Upper lobe of right lung (tissue), 1 donor: ENCODE results near the gene NUCKS1. TPM values are rescaled to one million over a fixed set of nuclear protein-coding genes. Genes with fewer than 3 reads are reported as not detected.
A peak's percentile ranks its signal among the peaks of the same experiment; 100 is the strongest.

Experiments
- ATAC-seq: fragments of 200-7000 bp; cut with Tn5 transposase; one replicate; pipeline ENCODE4 v1.9.1; 2020; ENCODE audit warnings: mild to moderate bottlenecking, moderate library complexity
- DNase-seq: peaks from one replicate; pipeline ENCODE4 v3.0.0-alpha.2; 2020
- H3K27ac ChIP-seq: fragments of 200-600 bp; one replicate; pipeline ENCODE4 v1.8.0; 2022
- H3K27me3 ChIP-seq: fragments of 200-600 bp; one replicate; pipeline ENCODE4 v1.8.0; 2022; ENCODE audit warnings: mild to moderate bottlenecking
- H3K36me3 ChIP-seq: fragments of 200-600 bp; one replicate; pipeline ENCODE4 v1.8.0; 2022
- H3K4me1 ChIP-seq: fragments of 200-600 bp; one replicate; pipeline ENCODE4 v1.8.0; 2022
- H3K4me3 ChIP-seq: fragments of 200-600 bp; one replicate; pipeline ENCODE4 v1.8.0; 2022; ENCODE audit warnings: mild to moderate bottlenecking
- H3K9me3 ChIP-seq: fragments of 200-600 bp; one replicate; pipeline ENCODE4 v1.8.0; 2022
- intact Hi-C: fragments of 100-400 bp; cut with DNase I; formaldehyde crosslinking; loops from one replicate; pipeline ENCODE4 v1.11.0; 2022
- total RNA-seq: library from RNA; stranded (reverse); fragmentation: NEBNext Ultra II Directional; extraction: Animal tissue kit (Norgen Biotek cat#: 25700); gene quantifications from one replicate; pipeline ENCODE4 v1.2.1, GENCODE V29; 2021
- TF ChIP-seq, protein P1 (sequence below): fragments of 200-600 bp; IDR thresholded peaks from one replicate; pipeline ENCODE4 v1.8.0; 2022; ENCODE audit warnings: antibody characterized with exemption
- donor health status: DM: no; HTN: yes; CAD: no; lungs with severe emphysema.

Gene NUCKS1
- total RNA-seq, 1 donor from 2014 or later = 117 TPM

DNA sequence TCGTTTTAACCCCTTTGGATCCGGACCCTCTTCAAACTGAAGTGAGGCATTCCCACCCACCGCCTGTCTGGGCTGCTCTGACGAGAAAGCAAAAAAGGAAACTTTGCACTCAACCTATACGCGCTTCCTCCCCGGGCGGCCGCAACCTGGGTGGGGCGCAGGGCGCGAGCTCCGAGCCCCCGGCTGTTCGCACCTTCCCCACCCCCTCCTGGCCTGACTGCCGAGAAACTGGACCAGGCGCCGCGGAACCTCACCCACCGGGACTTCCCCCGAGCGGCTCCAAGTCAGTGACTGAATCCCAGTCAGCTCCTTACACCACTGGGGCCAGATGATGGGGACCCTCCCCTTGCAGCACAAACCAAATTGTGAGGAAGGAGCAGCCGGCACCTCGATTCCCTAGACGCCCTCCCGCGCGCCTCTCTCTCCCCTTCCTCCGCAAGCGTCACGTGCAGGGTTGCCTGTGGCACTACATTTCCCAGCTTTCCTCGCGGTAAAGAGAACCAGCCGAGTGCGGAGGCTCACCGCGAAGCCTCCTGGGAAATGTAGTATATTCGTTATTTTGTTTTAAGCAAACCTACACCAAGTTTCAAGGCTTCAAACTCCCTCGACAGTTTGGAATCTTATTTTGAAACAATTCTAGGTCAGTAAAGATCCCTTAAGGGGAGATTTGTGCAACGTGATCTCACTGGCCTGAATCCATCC is 25.2 kb upstream of the NUCKS1 start, which contains the start of gene RAB29:
Gene RAB29, minus strand, starts transcription at position 468 of the 702 bp plus-strand sequence. CDS start 526 bp downstream, outside the sequence.
- peak; percentile 98 for ATAC-seq
- TF ChIP-seq, protein P1, sequence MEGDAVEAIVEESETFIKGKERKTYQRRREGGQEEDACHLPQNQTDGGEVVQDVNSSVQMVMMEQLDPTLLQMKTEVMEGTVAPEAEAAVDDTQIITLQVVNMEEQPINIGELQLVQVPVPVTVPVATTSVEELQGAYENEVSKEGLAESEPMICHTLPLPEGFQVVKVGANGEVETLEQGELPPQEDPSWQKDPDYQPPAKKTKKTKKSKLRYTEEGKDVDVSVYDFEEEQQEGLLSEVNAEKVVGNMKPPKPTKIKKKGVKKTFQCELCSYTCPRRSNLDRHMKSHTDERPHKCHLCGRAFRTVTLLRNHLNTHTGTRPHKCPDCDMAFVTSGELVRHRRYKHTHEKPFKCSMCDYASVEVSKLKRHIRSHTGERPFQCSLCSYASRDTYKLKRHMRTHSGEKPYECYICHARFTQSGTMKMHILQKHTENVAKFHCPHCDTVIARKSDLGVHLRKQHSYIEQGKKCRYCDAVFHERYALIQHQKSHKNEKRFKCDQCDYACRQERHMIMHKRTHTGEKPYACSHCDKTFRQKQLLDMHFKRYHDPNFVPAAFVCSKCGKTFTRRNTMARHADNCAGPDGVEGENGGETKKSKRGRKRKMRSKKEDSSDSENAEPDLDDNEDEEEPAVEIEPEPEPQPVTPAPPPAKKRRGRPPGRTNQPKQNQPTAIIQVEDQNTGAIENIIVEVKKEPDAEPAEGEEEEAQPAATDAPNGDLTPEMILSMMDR = no peak

DNA sequence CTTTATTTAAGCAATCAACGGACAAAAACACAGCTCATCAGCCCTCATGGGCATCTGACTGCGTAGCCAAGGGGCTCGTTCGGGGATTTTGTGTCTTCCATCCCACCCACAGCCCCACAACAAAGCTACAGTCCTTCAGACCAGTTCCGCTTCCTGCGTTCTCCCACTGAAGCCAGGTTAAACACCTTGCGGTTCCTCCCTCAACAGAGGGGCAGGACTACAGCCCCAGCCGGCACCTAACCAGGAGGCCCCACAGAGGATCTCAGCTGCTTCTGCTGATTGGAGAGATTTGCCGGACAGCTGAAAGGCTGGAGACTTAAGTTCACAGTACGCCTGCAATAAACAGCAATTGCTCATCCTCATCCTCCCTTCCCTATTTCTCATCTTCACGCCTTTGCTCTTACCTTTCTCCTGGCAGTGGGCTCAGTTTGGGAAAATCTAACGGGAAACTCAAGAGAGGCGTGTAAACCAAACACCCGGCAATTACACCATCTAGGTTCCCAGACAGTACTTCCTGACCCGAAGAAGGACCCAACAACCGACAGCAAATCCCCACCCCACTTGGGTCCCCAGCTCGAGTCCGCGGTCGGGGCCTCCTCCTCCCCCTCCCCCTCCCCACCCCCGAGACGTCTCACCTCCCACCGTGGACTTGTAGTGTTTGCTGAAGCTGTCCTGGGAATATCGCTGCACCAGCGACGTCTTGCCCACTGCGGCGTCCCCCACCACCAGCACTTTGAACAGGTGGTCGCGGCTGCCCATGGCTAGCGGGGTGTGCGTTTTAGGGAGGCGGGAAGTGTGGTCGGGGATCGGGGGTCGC is 24.4 kb upstream of the NUCKS1 start:
- ATAC-seq (peak; percentile 45), DNase-seq (no peak)
- no peaks in the 10 kb centered on the region for H3K9me3 ChIP-seq
- TF ChIP-seq, protein P1 = no peak
- no peaks in the 10 kb centered on the region for H3K36me3 ChIP-seq
- intact Hi-C loops = no loop called here
- H3K4me1 ChIP-seq = peaks cover 10% of the 10 kb centered on the region
- no peaks in the 10 kb centered on the region for H3K27me3 ChIP-seq
- peak overlapping the region; percentile 81 for H3K4me3 ChIP-seq
- H3K27ac ChIP-seq = peak overlapping the region; percentile 74

More for the DNA sequence above, 25.2 kb upstream of the NUCKS1 start, which contains the start of gene RAB29:
- H3K4me3 ChIP-seq = peak within 1 kb of the TSS; percentile 81
- H3K4me1 ChIP-seq = peaks cover 10% of the 10 kb centered on the region
- H3K27me3 ChIP-seq = no peaks in the 10 kb centered on the region
- peak within 1 kb of the TSS; percentile 74 for H3K27ac ChIP-seq
- intact Hi-C loops = no loop called here
- no peaks in the 10 kb centered on the region for H3K36me3 ChIP-seq
- peak; percentile 91 for DNase-seq
- no peaks in the 10 kb centered on the region for H3K9me3 ChIP-seq

- TF ChIP-seq, protein P1 = no peak
- Histone ChIP-seq H3K36me3 (no peaks in the 10 kb centered on the region), H3K4me1 (peaks cover 10% of the 10 kb centered on the region), H3K9me3 (no peaks in the 10 kb centered on the region), H3K27ac (no peak overlapping the region), H3K27me3 (no peaks in the 10 kb centered on the region), H3K4me3 (no peak overlapping the region)
- ATAC-seq (no peak), DNase-seq (no peak)
- intact Hi-C loops = no loop called here
These were observed 22.6 kb upstream of the NUCKS1 start for GRCh38 chr1:205772607-205773032.

DNA sequence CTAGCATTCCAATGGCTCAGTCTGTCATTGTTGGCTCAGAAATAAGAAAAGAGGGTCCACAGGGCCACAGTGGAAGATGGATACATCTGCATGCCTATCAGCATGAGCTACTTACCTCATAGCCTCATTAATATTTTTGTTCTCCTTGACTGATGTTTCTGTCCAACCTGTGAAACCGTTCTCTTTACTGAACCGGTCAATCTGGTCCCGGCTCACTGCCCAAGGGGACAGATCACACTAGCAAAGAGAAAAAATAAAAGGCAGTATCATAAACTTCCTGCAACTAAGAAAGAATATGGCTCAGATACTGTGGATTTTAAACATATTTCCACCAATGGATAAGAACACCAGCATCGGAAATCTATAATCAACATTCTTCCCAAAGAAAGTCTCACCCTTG is 20.6 kb upstream of the NUCKS1 start:
- H3K27ac ChIP-seq = no peak overlapping the region

GRCh38 chr1:205769641-205770365 is 19.8 kb upstream of the NUCKS1 start:
- Histone ChIP-seq H3K9me3 (no peaks in the 10 kb centered on the region), H3K27ac (no peak overlapping the region)

More for the DNA sequence above, 20.6 kb upstream of the NUCKS1 start:
- no peak overlapping the region for H3K4me3 ChIP-seq
- intact Hi-C loops = no loop called here
- ATAC-seq (no peak), DNase-seq (no peak)
- peaks cover 10% of the 10 kb centered on the region for H3K4me1 ChIP-seq
- TF ChIP-seq, protein P1 = no peak
- H3K36me3 ChIP-seq = no peaks in the 10 kb centered on the region
- H3K27me3 ChIP-seq = no peaks in the 10 kb centered on the region
- H3K9me3 ChIP-seq = no peaks in the 10 kb centered on the region

More at GRCh38 chr1:205769641-205770365, 19.8 kb upstream of the NUCKS1 start:
- no peaks in the 10 kb centered on the region for H3K27me3 ChIP-seq
- ATAC-seq = no peak
- H3K4me3 ChIP-seq = no peak overlapping the region
- H3K36me3 ChIP-seq = no peaks in the 10 kb centered on the region
- peaks cover 7% of the 10 kb centered on the region for H3K4me1 ChIP-seq
- TF ChIP-seq, protein P1 = no peak
- intact Hi-C loops = no loop called here
- no peak for DNase-seq
